Activated CD4-positive, alpha-beta memory T cell treated with anti-CD3 and anti-CD28 coated beads for 36 hours (primary cell): Measurements from ENCODE around the gene RPS25. TPM values are rescaled to one million over a fixed set of nuclear protein-coding genes. Genes with fewer than 3 reads are reported as not detected.
"Not testable (repeated sequence)": the region's sequence is repeated elsewhere in the genome, so short reads cannot be mapped to it uniquely, and the experiment has no call there.

ENCODE experiments used
- CTCF ChIA-PET: fragments of 350-600 bp; sonication (Branson Sonifier 250); formaldehyde crosslinking; loops from one replicate; lab custom pipeline; 2021; ENCODE audit warnings: antibody characterized with exemption, inconsistent platforms; lab: Charles Lee
- POLR2A ChIA-PET: fragments of 350-600 bp; sonication (Branson Sonifier 250); formaldehyde crosslinking; loops from one replicate; lab custom pipeline; 2021; ENCODE audit warnings: antibody characterized with exemption; lab: Charles Lee
- DNase-seq: peaks from one replicate; pipeline ENCODE4 v3.0.0-alpha.2; 2020
- H3K27ac Mint-ChIP-seq: one replicate; pipeline ENCODE4 v1.8.0; 2021; ENCODE audit warnings: mixed read lengths
- H3K27me3 Mint-ChIP-seq: one replicate; pipeline ENCODE4 v1.8.0; 2021; ENCODE audit warnings: mixed read lengths
- H3K36me3 Mint-ChIP-seq: one replicate; pipeline ENCODE4 v1.8.0; 2021; ENCODE audit warnings: mixed read lengths
- H3K4me1 Mint-ChIP-seq: one replicate; pipeline ENCODE4 v1.8.0; 2021; ENCODE audit warnings: low read depth, mixed read lengths
- H3K4me3 Mint-ChIP-seq: one replicate; pipeline ENCODE4 v1.8.0; 2021; ENCODE audit warnings: mild to moderate bottlenecking, mixed read lengths
- H3K9me3 Mint-ChIP-seq: one replicate; pipeline ENCODE4 v1.8.0; 2021; ENCODE audit warnings: mixed read lengths
- intact Hi-C: fragments of 100-400 bp; cut with micrococcal nuclease; formaldehyde crosslinking; loops from one replicate; pipeline ENCODE4 v1.15.1; 2023
- total RNA-seq, 2 experiments: library from RNA; stranded (reverse); gene quantifications; one replicate each; pipeline ENCODE4 v1.2.3, GENCODE V29; 2021

The RPS25 gene
- total RNA-seq, 2 experiments from 2014 or later: 1,852 to 1,922 TPM

DNA sequence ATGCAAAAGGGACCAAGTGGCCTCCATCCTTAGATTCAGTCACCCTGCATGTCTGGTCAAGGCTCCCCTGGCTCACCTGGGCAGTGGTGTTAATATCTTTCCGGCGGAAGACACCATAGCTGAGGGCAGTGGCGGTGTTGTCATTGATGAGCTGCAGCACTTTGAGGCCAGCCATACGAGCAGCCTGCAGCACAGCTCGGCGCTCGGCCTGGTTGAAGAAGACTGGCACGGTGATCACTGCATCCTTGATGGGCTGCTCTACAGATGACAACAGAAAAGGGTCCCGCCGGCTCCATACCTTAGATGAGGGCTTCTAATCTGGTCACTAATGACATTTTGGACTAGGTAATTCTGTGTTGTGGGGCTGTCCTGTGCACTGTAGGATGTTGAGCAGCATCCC lies 36.3 kb upstream of the RPS25 start:
- Mint-ChIP-seq H3K27ac (no peak overlapping the region), H3K36me3 (peaks cover 53% of the 10 kb centered on the region), H3K9me3 (no peaks in the 10 kb centered on the region), H3K27me3 (no peaks in the 10 kb centered on the region), H3K4me3 (peak overlapping the region; percentile 16), H3K4me1 (peaks cover 50% of the 10 kb centered on the region)
- CTCF ChIA-PET: interaction anchor here (0.8 to 1.5 kb wide), 3 partner anchors 8 to 36 kb away, joined by 3 to 4 read pairs (median 3); partner anchors contain the start of genes SLC37A4 and TRAPPC4
- no peak for DNase-seq
- POLR2A ChIA-PET: interaction anchor here (4.7 kb wide), 1 partner anchor 13 kb away, joined by 35 read pairs; the partner anchor contains the start of gene VPS11
- intact Hi-C loops: no loop called here

- CTCF ChIA-PET: no interaction called here
- no peak overlapping the region for H3K4me3 Mint-ChIP-seq
- intact Hi-C loops: no loop called here
Observed at GRCh38 chr11:119052163-119052814, 34.1 kb upstream of the RPS25 start.

GRCh38 chr11:119051440-119052162 lies 33.5 kb upstream of the RPS25 start:
- H3K4me1 Mint-ChIP-seq: peaks cover 38% of the 10 kb centered on the region
- CTCF ChIA-PET: interaction anchor here (1.6 to 2.1 kb wide), 2 partner anchors 20 to 28 kb away, joined by 4 to 5 read pairs; no protein-coding TSS in a partner anchor
- peak overlapping the region; percentile 74 for H3K27ac Mint-ChIP-seq
- peaks cover 68% of the 10 kb centered on the region for H3K36me3 Mint-ChIP-seq
- no peaks in the 10 kb centered on the region for H3K27me3 Mint-ChIP-seq
- DNase-seq: peak; percentile 61
- peak overlapping the region; percentile 58 for H3K4me3 Mint-ChIP-seq
- POLR2A ChIA-PET: interaction anchor here (0.8 to 1.6 kb wide), 3 partner anchors 16 to 47 kb away, joined by 4 to 5 read pairs (median 4); partner anchors contain the start of genes SLC37A4 and VPS11
- intact Hi-C loops: no loop called here
- H3K9me3 Mint-ChIP-seq: no peaks in the 10 kb centered on the region

More at GRCh38 chr11:119052163-119052814, 34.1 kb upstream of the RPS25 start:
- DNase-seq: no peak
- POLR2A ChIA-PET: interaction anchor here (1.6 kb wide), 1 partner anchor 16 kb away, joined by 4 read pairs; the partner anchor contains the start of gene VPS11
- H3K9me3 Mint-ChIP-seq: no peaks in the 10 kb centered on the region
- no peaks in the 10 kb centered on the region for H3K27me3 Mint-ChIP-seq
- H3K4me1 Mint-ChIP-seq: peaks cover 38% of the 10 kb centered on the region
- peaks cover 67% of the 10 kb centered on the region for H3K36me3 Mint-ChIP-seq
- H3K27ac Mint-ChIP-seq: peak overlapping the region; percentile 74

DNA sequence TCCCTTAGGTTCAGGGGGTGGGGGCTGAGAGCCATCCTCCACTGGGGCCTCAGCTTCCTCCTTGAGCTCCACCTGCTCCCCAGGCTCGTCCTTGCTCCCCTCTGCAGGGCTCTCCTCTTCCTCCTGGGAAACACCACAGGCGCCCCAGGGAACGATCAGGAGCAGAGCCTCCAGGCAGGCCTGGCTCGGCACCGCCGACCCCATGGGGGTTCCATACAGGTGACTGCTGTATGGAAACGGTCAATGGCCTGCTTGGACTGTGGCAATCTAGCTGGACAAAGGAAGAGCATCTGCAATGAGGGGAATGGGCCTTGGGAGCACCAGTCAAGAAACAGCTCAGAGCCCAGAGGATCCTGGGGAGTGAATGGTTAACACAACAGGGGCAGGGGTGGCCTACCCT lies 30.9 kb upstream of the RPS25 start:
- CTCF ChIA-PET: no interaction called here
- Mint-ChIP-seq H3K4me3 (no peak overlapping the region), H3K4me1 (peaks cover 20% of the 10 kb centered on the region), H3K27ac (no peak overlapping the region), H3K9me3 (no peaks in the 10 kb centered on the region), H3K27me3 (no peaks in the 10 kb centered on the region), H3K36me3 (peaks cover 72% of the 10 kb centered on the region)
- no peak for DNase-seq
- POLR2A ChIA-PET: interaction anchor here (2.6 kb wide), 1 partner anchor 7 kb away, joined by 12 read pairs; the partner anchor contains the start of gene HYOU1
- intact Hi-C loops: no loop called here

DNA sequence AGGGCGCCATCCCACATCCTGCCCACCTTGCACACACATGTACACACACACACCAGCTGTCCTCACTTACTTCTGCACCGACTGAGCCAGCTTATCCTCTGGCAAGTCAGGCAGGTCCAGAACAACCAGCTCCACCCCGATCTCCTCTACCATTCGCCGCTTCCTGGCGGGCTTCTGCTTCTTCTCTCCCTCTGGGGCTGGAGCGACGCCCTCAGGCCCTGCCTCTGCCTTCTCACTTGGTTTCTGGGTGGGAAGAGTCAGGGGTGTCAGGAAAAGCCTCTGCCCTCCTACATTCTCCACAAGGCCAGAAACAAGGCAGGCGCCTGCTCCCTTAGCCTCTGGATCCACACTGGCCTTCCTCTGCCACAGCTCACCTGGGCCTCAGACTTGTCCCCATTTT lies 30.5 kb upstream of the RPS25 start:
- no peak overlapping the region for H3K4me3 Mint-ChIP-seq
- CTCF ChIA-PET: interaction anchor here (1.1 to 1.3 kb wide), 2 partner anchors 14 to 119 kb away, joined by 3 read pairs; no protein-coding TSS in a partner anchor
- no peaks in the 10 kb centered on the region for H3K9me3 Mint-ChIP-seq
- intact Hi-C loops: no loop called here
- POLR2A ChIA-PET: interaction anchor here (2.6 kb wide), 1 partner anchor 8 kb away, joined by 12 read pairs; the partner anchor contains the start of gene HYOU1
- peaks cover 68% of the 10 kb centered on the region for H3K36me3 Mint-ChIP-seq
- no peaks in the 10 kb centered on the region for H3K27me3 Mint-ChIP-seq
- peaks cover 20% of the 10 kb centered on the region for H3K4me1 Mint-ChIP-seq
- no peak for DNase-seq
- H3K27ac Mint-ChIP-seq: no peak overlapping the region

DNA sequence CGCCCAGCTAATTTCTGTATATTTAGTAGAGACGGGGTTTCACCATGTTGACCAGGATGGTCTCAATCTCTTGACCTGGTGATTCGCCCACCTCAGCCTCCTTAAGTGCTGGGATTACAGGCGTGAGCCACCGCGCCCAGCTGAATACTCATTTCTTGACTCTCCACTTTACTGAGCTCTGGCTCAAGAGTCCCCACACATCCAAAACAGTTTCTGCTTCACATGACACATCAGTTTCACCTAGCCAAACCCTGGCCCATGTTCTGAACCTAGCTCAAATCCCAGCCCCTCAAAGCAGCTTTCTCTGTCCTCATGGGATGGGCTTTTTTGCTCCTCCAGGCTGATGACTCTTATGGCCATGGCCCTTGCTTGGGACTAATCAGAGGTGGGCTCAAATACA lies 29.1 kb upstream of the RPS25 start:
- peak; percentile 38 for DNase-seq
- intact Hi-C loops: no loop called here
- peak overlapping the region; percentile 14 for H3K27ac Mint-ChIP-seq
- ChIA-PET POLR2A (interaction anchor here (0.6 to 2.6 kb wide), 2 partner anchors 9 to 22 kb away, joined by 3 to 12 read pairs; partner anchors contain the start of gene HYOU1), CTCF (interaction anchor here (1.2 to 1.3 kb wide), 3 partner anchors 8 to 12 kb away, joined by 3 to 6 read pairs (median 3); no protein-coding TSS in a partner anchor)
- no peak overlapping the region for H3K4me3 Mint-ChIP-seq
- H3K4me1 Mint-ChIP-seq: peaks cover 14% of the 10 kb centered on the region
- no peaks in the 10 kb centered on the region for H3K9me3 Mint-ChIP-seq
- H3K36me3 Mint-ChIP-seq: peaks cover 55% of the 10 kb centered on the region
- no peaks in the 10 kb centered on the region for H3K27me3 Mint-ChIP-seq

DNA sequence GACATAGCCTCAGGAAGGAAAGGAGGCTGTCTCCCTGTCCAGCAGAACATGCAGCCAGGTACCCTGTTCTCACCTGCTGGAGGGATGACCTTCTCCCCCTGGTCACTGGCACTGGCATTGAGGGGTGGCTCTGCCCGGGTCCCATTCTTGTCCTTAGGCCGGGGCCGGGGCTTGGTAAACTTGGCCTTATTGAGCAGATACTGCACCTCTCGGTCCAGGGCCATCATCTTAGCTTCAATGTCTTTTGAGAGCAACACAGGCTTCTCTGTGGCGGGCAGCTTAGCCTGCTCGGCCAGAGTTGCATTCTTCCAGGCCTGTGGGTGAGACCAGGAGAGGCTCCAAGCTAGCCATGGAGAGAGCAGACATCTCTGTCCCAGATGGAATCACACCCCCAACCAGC lies 28.3 kb upstream of the RPS25 start:
- POLR2A ChIA-PET: interaction anchor here (0.6 to 2.6 kb wide), 3 partner anchors 10 to 388 kb away, joined by 3 to 12 read pairs (median 3); partner anchors contain the start of gene HYOU1
- Mint-ChIP-seq H3K27me3 (no peaks in the 10 kb centered on the region), H3K4me3 (no peak overlapping the region), H3K4me1 (peaks cover 13% of the 10 kb centered on the region), H3K27ac (no peak overlapping the region), H3K36me3 (peaks cover 50% of the 10 kb centered on the region), H3K9me3 (no peaks in the 10 kb centered on the region)
- DNase-seq: no peak
- CTCF ChIA-PET: interaction anchor here (1.2 kb wide), 2 partner anchors 9 to 10 kb away, joined by 3 to 6 read pairs; no protein-coding TSS in a partner anchor
- intact Hi-C loops: no loop called here

DNA sequence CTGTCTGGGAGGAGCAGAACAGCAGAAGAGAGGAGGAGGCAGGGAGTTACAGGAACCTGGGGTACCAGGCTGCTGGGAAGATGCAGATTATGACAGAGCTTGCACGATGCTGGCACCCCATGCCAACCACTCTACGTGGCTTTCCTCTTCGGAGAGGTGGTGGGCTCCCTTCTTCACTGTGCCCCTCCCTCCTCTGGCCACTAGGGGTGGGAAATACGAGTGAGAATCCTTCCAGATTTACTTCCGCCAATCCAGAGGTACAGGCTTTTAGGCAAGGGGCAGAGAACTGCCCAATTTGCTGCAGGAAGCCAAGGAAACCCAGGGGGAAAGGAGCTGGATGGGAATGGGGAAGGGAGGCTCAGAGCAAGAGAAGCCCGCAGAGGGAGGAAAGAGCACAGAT lies 26.6 kb upstream of the RPS25 start:
- Mint-ChIP-seq H3K4me1 (peaks cover 7% of the 10 kb centered on the region), H3K9me3 (no peaks in the 10 kb centered on the region), H3K27me3 (no peaks in the 10 kb centered on the region), H3K36me3 (peaks cover 37% of the 10 kb centered on the region), H3K4me3 (no peak overlapping the region), H3K27ac (no peak overlapping the region)
- POLR2A ChIA-PET: no interaction called here
- CTCF ChIA-PET: no interaction called here
- intact Hi-C loops: no loop called here
- no peak for DNase-seq

DNA sequence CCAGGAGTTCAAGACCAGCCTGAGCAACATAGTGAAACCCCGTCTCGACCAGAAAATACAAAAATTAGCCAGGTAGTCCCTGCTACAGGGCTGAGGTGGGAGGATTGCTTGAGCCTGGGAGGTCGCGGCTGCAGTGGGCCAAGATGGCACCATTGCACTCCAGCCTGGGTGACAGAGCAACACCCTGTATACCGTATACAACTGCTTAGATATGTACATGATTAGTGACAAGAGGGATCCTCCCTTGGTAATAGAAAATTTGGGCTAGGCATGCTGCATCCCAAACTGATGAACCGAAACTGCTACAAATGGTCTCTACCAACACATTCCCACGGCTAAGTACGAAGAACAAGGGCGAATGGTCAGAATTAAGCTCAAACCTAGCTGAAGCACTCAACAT lies 24.8 kb upstream of the RPS25 start:
- Mint-ChIP-seq H3K27ac (no peak overlapping the region), H3K4me1 (peaks cover 7% of the 10 kb centered on the region), H3K9me3 (no peaks in the 10 kb centered on the region), H3K4me3 (no peak overlapping the region), H3K27me3 (no peaks in the 10 kb centered on the region), H3K36me3 (peaks cover 23% of the 10 kb centered on the region)
- intact Hi-C loops: no loop called here
- ChIA-PET POLR2A (no interaction called here), CTCF (interaction anchor here (1.0 to 1.9 kb wide), 3 partner anchors 12 to 241 kb away, joined by 3 to 8 read pairs (median 3); partner anchors contain the start of genes HMBS and SLC37A4)
- DNase-seq: no peak

DNA sequence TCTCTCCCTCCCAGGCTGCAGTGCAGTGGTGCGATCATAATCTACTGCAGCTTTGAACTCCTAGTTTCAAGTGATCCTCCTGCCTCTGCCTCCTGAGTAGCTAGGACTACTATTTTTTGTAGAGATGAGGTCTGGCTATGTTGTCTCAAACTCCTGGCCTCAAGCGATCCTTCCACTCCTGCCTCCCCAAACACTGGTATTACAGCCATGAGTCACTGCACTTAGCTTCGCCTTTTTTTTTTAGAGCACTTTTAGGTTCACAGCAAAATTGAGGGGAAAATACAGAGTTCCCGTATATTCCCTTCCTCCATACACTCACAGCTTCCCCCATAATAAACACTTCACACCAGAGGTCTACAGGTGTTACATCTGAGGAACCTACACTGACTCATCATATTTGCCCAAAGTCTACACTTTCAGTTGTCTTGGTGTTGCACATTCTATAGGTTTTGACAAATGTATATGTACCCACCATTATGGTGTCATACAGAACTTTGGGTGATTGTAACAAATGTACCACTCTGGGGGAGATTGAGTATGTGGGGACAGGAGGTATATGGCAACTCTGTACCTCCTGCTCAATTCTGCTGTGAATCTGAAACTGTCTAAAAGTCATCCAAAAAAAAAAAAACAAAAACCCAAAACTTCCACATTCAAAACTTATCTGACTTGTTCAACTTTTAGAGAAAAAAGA lies 23.8 kb upstream of the RPS25 start:
- ChIA-PET CTCF (interaction anchor here (0.6 to 1.9 kb wide), 3 partner anchors 11 to 185 kb away, joined by 3 to 8 read pairs (median 3); partner anchors contain the start of gene SLC37A4), POLR2A (no interaction called here)
- no peaks in the 10 kb centered on the region for H3K27me3 Mint-ChIP-seq
- H3K27ac Mint-ChIP-seq: no peak overlapping the region
- H3K9me3 Mint-ChIP-seq: no peaks in the 10 kb centered on the region
- peaks cover 15% of the 10 kb centered on the region for H3K36me3 Mint-ChIP-seq
- H3K4me3 Mint-ChIP-seq: no peak overlapping the region
- peaks cover 7% of the 10 kb centered on the region for H3K4me1 Mint-ChIP-seq
- intact Hi-C loops: no loop called here
- no peak for DNase-seq

DNA sequence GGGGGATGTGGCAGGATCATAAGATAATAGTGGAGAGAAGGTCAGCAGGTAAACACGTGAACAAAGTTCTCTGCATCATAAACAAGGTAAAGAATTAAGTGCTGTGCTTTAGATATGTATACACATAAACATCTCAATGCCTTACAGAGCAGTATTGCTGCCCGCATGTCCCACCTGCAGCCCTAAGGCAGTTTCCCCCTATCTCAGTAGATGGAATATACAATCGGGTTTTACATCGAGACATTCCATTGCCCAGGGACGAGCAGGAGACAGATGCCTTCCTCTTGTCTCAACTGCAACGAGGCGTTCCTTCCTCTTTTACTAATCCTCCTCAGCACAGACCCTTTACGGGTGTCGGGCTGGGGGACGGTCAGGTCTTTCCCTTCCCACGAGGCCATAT lies 21.3 kb upstream of the RPS25 start:
- H3K4me3 Mint-ChIP-seq, H3K4me1 Mint-ChIP-seq, intact Hi-C loops, H3K36me3 Mint-ChIP-seq, DNase-seq, H3K9me3 Mint-ChIP-seq, H3K27me3 Mint-ChIP-seq, POLR2A ChIA-PET, H3K27ac Mint-ChIP-seq: not testable (repeated sequence)
- CTCF ChIA-PET: interaction anchor here (0.5 to 1.3 kb wide), 3 partner anchors 28 to 301 kb away, joined by 3 to 4 read pairs (median 3); partner anchors contain the start of gene VPS11
